Nucleus accumbens (tissue), 56 donors: ENCODE measurements around the gene KRT36.
A peak's percentile ranks its signal among the peaks of the same experiment; 100 is the strongest.

Experiments used
- DNase-seq, 56 donors: peaks; one replicate each; lab custom pipeline; 2025; lab: John Stamatoyannopoulos, UW

KRT36 gene

GRCh38 chr17:41483531-41483930 is 6.2 kb downstream of the KRT36 start:
- no peak for DNase-seq

- DNase-seq = no peak
These were observed 8.7 kb downstream of the KRT36 start, which contains the start of gene KRT35 for GRCh38 chr17:41481036-41481435. KRT35 (minus strand) TSS chr17:41481151; CDS start chr17:41481097, 54 bp downstream.

DNA sequence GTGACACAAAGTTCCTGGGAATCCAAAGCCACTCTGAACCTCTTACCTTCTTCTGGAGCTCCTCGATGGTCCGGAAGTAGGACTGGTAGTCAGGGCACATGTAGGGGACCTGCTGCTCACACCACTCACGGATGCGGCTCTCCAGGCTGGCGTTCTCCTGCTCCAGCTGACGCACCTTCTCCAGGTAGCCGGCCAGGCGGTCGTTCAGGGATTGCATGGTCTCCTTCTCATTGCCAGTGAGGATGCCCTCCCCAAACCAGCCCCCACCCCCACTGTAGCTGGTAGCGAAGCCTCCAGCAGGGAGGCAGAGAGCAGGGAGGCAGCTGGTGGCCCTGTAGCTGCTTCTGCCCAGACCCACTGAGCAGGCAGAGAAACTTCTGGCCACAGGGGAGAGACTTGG is 9.1 kb downstream of the KRT36 start:
- no peak for DNase-seq

- no peak for DNase-seq
These were observed 9.6 kb downstream of the KRT36 start for GRCh38 chr17:41480136-41480535.

- DNase-seq = no peak
These were observed 11.5 kb downstream of the KRT36 start for GRCh38 chr17:41478237-41478636.

DNA sequence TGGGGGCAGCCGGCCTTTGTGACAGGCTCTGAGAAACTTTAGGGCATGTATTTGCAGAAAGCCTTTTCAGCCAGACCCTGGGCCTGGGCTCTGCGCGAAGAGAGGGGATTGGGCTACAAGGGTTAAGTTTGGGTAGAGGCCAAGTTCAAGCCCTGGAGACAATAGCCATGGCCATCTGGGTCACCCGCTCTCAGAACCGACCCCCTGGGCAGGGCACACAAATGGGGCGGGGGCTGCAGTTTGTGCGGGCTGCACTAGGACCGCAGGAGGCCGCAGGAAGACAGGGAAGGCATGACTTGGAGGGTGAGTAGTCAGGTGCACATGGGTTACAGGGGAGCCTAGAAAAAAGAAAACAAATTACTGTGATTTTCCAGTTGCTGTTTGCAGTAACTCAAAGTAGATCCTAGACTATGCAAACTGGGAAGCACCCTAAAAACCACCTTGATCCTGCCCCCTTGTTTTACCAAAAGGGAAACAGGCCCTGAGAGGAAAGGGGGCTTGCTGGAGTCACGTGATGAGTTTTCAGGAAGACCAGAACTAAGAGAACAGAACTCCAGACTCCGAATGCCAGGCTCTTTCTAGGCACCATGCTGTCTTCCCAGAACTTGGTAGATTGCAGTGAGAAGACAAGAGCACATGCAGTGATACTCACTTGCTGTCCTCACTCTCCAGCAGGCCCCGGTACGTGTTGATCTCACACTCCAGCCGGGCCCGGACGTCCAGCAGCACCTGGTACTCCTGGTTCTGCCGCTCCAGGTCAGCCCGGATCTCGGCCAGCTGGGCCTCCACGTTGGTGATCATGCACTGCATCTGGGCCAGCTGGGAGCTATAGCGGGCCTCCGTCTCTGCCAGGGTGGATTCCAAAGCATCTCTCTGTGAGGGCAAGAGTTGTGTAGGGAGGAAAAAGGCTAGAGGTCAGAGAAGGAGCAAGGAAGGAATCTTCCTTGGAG is 12.6 kb downstream of the KRT36 start:
- DNase-seq = no peak

- no peak for DNase-seq
These were observed 14.3 kb downstream of the KRT36 start for GRCh38 chr17:41475421-41475820.

- DNase-seq = no peak
These were observed 14.8 kb downstream of the KRT36 start for GRCh38 chr17:41474863-41475262.

GRCh38 chr17:41468346-41468745 is 21.4 kb downstream of the KRT36 start:
- no peak for DNase-seq

- DNase-seq = no peak
These were observed 22.1 kb downstream of the KRT36 start for GRCh38 chr17:41467561-41467960.

- DNase-seq = no peak
These were observed 22.7 kb downstream of the KRT36 start, which contains the start of gene KRT32 for GRCh38 chr17:41466988-41467387. KRT32 (minus strand) TSS chr17:41467386; CDS start chr17:41467325, 61 bp downstream.

DNA sequence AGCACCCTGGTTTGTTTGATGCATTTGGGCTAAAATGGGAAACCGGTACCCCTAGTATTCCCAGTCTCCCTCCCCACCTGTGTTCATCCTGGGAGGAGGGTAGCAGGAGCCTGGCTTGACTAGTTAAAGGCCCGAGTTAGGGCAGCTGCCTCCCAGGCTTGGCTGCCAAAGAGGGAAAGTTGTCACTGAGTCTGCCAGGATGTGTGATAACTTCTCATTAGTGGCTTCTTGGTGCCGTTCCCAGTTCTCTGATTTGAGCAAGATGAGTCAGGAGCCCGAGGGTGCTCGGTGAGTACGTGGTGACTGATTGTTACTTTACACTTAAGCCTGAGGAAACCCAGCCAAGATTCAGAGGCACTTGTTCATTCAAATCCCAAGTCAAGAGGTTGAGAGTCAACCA is 25.0 kb downstream of the KRT36 start:
- DNase-seq = peak in 10 of 56 donors; percentile 2 to 44 (median 10)

DNA sequence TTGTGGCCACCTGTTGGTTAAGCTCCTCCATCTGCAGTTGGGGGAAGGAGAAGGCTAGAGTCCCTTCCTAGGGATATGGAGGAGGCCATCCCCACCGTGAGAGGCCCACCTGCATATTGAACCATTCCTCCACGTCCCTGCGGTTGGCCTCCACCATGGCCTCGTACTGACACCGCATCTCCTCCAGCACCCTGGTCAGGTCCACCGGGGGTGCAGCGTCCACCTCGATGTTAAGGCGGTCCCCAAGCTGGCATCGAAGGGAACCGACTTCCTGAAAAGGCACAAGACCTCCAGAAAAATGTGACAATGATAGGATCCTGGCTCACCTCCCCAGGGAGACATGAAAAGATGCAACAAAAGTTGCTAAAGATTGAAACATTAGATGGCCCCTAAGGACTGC is 25.5 kb downstream of the KRT36 start:
- no peak for DNase-seq

DNA sequence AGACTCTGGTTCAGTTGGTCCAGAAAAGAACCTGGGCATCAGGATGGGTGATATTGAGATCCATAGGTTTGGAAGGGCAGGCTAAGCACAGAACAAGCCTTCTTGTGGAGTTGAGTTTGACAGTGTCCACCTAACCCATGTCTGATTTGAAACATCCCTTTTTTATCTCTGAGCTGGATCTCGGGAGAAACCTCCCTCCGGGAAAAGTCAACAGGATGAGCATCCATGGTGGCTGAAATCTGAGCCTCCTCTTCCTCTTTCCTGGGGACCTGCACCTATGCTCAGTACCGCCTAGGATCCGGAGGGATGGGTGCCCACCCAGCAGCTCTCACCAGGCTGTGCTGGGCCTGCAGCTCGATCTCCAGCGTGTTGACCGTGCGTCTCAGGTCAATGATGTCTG is 26.0 kb downstream of the KRT36 start:
- DNase-seq = no peak

DNA sequence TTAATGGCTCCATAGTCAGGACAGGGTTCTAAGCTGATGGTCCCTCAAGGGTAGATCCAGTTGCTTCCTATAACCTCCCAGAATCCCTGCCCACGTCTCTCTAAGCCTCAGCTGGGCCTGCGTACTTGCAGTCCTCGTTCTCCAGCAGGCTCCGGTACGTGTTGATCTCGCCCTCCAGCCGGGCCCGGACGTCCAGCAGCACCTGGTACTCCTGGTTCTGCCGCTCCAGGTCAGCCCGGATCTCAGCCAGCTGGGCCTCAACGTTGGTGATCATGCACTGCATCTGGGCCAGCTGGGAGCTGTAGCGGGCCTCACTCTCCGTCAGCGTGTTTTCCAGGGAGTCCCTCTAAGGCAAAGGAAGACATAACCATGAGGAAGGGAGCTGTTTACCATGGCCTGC is 27.0 kb downstream of the KRT36 start:
- no peak for DNase-seq

DNA sequence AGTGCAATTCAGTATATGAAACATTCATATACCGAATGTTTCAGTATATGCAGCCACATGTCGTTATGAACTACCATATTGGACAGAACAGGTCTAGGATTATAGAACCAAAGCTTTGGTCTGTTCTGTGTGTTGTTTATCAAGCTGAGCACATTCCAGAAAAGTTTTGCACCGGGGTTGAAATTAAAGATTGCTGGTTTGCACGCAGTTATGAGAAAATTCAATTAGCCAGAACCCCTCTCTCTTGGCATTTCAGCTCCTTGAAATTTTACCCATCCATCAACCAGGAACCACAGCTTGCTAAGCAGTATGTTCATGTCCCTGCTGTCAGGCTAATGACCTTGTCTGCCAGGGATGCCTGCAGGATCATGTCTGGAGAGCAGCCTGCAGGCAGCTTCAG is 32.0 kb downstream of the KRT36 start:
- no peak for DNase-seq

GRCh38 chr17:41456204-41456603 is 33.5 kb downstream of the KRT36 start:
- no peak for DNase-seq

- no peak for DNase-seq
These were observed 34.5 kb downstream of the KRT36 start for GRCh38 chr17:41455236-41455635.

- DNase-seq = no peak
These were observed 36.6 kb downstream of the KRT36 start for GRCh38 chr17:41453066-41453465.

- DNase-seq = no peak
These were observed 37.4 kb downstream of the KRT36 start for GRCh38 chr17:41452281-41452680.

DNA sequence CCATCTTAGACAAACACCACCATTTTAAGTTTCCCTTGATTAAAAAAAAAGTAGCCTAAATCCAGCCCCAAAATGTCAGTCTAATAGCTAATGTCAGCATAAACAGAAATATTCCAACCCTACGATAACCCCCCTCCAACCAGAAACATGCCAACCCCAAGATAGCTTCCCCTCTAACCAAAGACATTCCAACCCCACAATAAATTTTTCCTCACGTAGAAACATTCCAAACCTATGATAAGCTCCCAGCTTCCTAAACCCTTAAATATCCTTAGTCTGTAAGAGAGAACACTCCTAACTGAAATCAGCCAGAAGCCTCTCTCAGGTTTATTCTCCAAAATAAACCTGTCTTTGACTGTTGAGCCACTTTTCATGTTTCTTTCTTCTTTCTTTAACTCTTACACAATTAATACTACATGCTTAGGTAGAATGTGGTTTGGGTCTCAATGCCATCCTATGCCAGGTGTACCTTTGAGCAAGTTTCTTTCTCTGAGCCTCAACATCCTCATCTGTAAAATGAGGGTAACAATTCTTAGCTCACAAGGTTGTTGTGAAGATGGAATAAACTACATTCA is 38.5 kb downstream of the KRT36 start:
- no peak for DNase-seq

GRCh38 chr17:41449008-41449407 is 40.7 kb downstream of the KRT36 start:
- no peak for DNase-seq
